Measurements from ENCODE around the gene COL26A1. TPM values are rescaled to one million over a fixed set of nuclear protein-coding genes. Genes with fewer than 3 reads are reported as not detected.

COL26A1 gene
- total and polyA plus RNA-seq, 8 donors = 0.20 to 0.55 (median 0.31) TPM; not detected in 5

DNA sequence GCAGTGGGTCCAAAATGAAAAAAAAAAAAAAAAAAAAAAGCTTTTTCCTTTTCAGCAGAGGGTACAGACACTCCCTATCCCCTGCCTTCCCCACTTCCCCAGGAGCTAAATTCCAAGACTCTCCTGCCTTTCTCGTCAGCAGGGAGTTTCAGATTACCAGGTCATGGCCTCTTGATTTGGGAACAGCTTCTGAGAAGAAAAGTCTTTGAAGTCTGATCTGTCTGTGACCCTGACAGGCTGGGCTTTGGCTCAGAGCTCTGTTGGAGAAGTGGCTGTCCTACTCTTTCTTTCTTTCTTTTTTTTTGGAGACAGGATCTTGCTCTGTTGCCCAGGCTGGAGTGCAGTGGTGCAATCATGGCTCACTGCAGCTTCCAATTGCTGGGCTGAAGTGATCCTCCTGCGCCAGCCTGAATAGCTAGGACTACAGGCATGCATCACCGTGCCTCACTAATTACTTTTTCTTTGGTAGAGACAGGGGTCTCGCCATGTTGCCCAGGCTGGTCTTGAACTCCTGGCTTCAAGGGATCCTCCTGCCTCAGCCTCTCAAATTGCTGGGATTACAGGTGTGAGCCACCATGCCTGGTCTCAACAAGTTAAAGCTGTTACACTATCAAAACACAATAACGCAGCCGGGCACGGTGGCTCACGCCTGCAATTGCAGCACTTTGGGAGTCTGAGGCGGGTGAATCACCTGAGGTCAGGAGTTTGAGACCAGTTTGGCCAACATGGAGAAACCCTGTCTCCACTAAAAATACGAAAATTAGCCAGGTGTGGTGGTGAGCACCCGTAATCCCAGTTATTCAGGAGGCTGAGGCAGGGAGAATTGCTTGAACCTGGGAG, 59.9 kb downstream of the COL26A1 start:
- Histone ChIP-seq H3K36me3 (no peaks in the 10 kb centered on the region), H3K27me3 (peaks cover 0 to 40% (median 0%) of the 10 kb centered on the region in 3 donors), H3K4me1 (no peaks in the 10 kb centered on the region), H3K27ac (no peak overlapping the region), H3K9me3 (peaks cover 0 to 4% (median 0%) of the 10 kb centered on the region in 4 donors), H3K4me3 (no peak overlapping the region)
- no peak for TF ChIP-seq POLR2AphosphoS5 (IDR thresholded peaks at IDR 0.05)
- TF ChIP-seq, protein P1, sequence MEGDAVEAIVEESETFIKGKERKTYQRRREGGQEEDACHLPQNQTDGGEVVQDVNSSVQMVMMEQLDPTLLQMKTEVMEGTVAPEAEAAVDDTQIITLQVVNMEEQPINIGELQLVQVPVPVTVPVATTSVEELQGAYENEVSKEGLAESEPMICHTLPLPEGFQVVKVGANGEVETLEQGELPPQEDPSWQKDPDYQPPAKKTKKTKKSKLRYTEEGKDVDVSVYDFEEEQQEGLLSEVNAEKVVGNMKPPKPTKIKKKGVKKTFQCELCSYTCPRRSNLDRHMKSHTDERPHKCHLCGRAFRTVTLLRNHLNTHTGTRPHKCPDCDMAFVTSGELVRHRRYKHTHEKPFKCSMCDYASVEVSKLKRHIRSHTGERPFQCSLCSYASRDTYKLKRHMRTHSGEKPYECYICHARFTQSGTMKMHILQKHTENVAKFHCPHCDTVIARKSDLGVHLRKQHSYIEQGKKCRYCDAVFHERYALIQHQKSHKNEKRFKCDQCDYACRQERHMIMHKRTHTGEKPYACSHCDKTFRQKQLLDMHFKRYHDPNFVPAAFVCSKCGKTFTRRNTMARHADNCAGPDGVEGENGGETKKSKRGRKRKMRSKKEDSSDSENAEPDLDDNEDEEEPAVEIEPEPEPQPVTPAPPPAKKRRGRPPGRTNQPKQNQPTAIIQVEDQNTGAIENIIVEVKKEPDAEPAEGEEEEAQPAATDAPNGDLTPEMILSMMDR (IDR thresholded peaks at IDR 0.05) = no peak
- 79 to 87% (median 82%) methylated on average over 11 of the region's 11 CpGs for WGBS, 5 donors
- intact Hi-C loops (cut with DNase I; ENCODE audit: low total_unique reads) = no loop called here
- DNase-seq = no peak

DNA sequence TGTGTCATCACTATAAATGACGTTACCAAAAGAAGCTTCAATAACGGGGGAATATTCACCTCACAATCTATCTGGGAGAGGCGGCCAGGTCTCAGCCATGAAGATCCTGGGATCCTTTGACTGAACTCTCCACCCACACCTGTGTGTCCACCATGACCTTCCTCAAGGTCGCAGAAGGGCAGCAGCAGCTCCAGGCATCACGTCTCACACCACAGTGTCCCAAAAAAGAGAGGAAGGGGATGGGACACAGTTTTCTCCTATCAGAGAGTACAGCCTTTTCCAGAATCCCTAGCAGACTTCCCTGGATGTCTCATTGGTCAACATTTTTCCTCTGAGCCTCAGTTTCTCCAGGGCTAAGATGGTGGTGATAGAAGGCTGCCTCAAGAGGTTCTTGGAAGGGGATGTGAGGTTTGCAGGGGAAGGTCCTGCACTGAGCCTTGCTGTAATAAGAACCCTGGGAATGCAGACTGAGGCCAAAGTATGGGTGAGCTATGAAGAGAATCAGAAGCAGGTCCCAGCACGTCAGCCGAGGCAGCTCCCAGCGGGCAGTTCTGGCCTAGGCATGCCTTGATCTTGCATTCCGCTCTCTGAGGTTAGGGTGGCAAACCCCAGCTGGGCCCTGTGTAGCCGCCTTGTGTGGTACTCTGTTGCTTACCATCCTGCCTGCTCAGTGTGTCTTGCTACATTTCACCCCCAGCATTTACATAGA, 63.8 kb downstream of the COL26A1 start:
- no peaks in the 10 kb centered on the region for H3K36me3 ChIP-seq
- DNase-seq = no peak
- WGBS, 5 donors = 79 to 95% (median 89%) methylated on average over 10 of the region's 10 CpGs
- H3K9me3 ChIP-seq = peaks cover 0 to 4% (median 0%) of the 10 kb centered on the region in 4 donors
- H3K27me3 ChIP-seq = peaks cover 0 to 16% (median 0%) of the 10 kb centered on the region in 3 donors
- H3K27ac ChIP-seq = no peak overlapping the region
- no peak overlapping the region for H3K4me3 ChIP-seq
- intact Hi-C loops (cut with DNase I; ENCODE audit: low total_unique reads) = no loop called here
- H3K4me1 ChIP-seq = no peaks in the 10 kb centered on the region
- no peak for TF ChIP-seq EP300 (IDR thresholded peaks at IDR 0.05)
- no peak for TF ChIP-seq POLR2AphosphoS5 (IDR thresholded peaks at IDR 0.05)
- no peak for TF ChIP-seq POLR2A (IDR thresholded peaks at IDR 0.05)
- TF ChIP-seq, protein P1 (IDR thresholded peaks at IDR 0.05) = no peak

DNA sequence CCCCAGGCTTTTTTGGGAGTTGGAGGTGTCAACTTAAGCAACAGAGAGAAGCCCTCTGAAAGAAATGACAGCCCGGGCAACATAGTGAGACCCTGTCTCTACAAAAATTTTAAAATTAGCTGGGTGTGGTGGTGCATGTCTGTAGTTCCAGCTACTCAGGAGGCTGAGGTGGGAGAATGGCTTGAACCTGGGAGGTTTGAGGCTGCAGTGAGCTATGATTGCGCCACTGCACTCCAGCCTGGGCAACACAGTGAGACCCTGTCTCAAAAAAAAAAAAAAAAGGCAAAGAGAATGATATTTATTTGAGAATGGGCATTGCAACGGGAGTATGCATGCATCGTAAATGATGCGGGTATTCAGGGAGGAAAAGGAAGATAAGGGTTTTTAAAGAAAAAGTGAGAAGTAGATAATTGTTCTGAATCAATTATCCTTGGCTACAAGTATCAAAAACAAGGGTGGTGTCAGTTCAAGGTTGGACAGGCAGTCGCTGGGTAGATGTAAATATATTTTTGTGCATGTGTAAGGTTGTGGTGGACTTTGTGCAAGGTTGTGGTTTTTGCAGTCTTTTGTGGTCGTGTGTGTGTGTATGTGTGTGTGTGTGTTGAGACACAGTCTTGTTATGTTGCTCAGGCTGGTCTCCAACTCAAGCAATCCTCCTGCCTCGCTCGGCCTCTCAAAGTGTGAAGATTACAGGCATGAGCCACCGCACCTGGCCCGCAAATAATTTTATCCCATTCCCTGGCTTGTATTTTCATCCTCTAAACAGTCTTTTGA, 65.6 kb downstream of the COL26A1 start:
- TF ChIP-seq POLR2AphosphoS5 (IDR thresholded peaks at IDR 0.05) = no peak
- TF ChIP-seq EP300 (IDR thresholded peaks at IDR 0.05) = no peak
- no peak for TF ChIP-seq POLR2A (IDR thresholded peaks at IDR 0.05)
- TF ChIP-seq, protein P1 (IDR thresholded peaks at IDR 0.05) = no peak
- peaks cover 0 to 4% (median 0%) of the 10 kb centered on the region in 4 donors for H3K9me3 ChIP-seq
- DNase-seq = no peak
- H3K36me3 ChIP-seq = no peaks in the 10 kb centered on the region
- H3K27ac ChIP-seq = no peak overlapping the region
- 77 to 82% (median 78%) methylated on average over 11 of the region's 11 CpGs for WGBS, 5 donors
- H3K4me3 ChIP-seq = no peak overlapping the region
- H3K4me1 ChIP-seq = no peaks in the 10 kb centered on the region
- intact Hi-C loops (cut with DNase I; ENCODE audit: low total_unique reads) = no loop called here
- peaks cover 0 to 32% (median 0%) of the 10 kb centered on the region in 3 donors for H3K27me3 ChIP-seq

DNA sequence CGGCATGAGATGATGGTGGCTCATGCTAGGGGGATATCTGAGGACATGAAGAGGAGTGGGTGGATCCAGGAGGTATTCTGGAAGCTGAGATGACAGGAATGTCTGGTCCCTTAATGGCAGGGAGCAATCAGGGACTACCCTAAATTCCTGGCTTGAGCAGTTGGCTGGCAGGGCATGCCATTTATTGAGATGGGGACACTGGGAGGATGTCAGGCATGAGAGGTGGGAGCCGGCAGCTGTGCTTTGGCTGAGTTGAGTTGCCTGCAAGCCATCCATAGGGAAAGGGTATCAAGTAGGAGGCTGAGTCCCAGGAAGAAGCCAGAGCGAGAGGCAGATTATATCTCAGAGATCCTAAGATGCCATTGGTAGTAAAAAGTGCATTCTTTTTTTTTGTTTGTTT, 69.6 kb downstream of the COL26A1 start:
- no peaks in the 10 kb centered on the region for H3K36me3 ChIP-seq
- TF ChIP-seq, protein P1 (IDR thresholded peaks at IDR 0.05) = no peak
- TF ChIP-seq POLR2AphosphoS5 (IDR thresholded peaks at IDR 0.05) = no peak
- TF ChIP-seq POLR2A (IDR thresholded peaks at IDR 0.05) = no peak
- TF ChIP-seq EP300 (IDR thresholded peaks at IDR 0.05) = no peak
- intact Hi-C loops (cut with DNase I; ENCODE audit: low total_unique reads) = no loop called here

More for the DNA sequence above, 69.6 kb downstream of the COL26A1 start:
- no peak for DNase-seq
- peaks cover 0 to 54% (median 17%) of the 10 kb centered on the region in 3 donors for H3K27me3 ChIP-seq
- H3K9me3 ChIP-seq = no peaks in the 10 kb centered on the region
- H3K4me3 ChIP-seq = no peak overlapping the region
- H3K4me1 ChIP-seq = no peaks in the 10 kb centered on the region
- WGBS, 5 donors = 84 to 92% (median 91%) methylated on average over 3 of the region's 3 CpGs
- no peak overlapping the region for H3K27ac ChIP-seq

All from stomach (tissue), 9 donors.